Measurements from ENCODE around the gene VDR. TPM values are rescaled to one million over a fixed set of nuclear protein-coding genes. Genes with fewer than 3 reads are reported as not detected.

VDR gene
- polyA plus RNA-seq, 1 donor (not counting 4 experiments of a cell fraction or from before 2014, with no cell fraction given): 43.3 TPM

- H3K4me2 ChIP-seq (ENCODE audit: control insufficient read depth, extremely low read depth, insufficient read depth, low read depth, low read length): no peak overlapping the region
- no peak overlapping the region for H2AFZ ChIP-seq (ENCODE audit: control insufficient read depth, low read length)
- H4K20me1 ChIP-seq (ENCODE audit: control insufficient read depth, extremely low read depth, insufficient read depth, low read length): no peaks in the 10 kb centered on the region
- H3K4me1 ChIP-seq (ENCODE audit: control insufficient read depth, extremely low read depth, insufficient read depth, low read length): peaks cover 6% of the 10 kb centered on the region
- no peaks in the 10 kb centered on the region for H3K36me3 ChIP-seq (ENCODE audit: control insufficient read depth in 2 of 2, extremely low read depth in 1 of 2, insufficient read depth in 2 of 2, low read length in 2 of 2)
- H3K27me3 ChIP-seq (ENCODE audit: control insufficient read depth, extremely low read depth, insufficient read depth, low read length): peaks cover 4% of the 10 kb centered on the region
- FAIRE-seq (no peak), DNase-seq (ENCODE audit: low read depth, low spot score) (no peak)
- H3K9me3 ChIP-seq (ENCODE audit: control insufficient read depth, low read depth, low read length): no peaks in the 10 kb centered on the region
- TF ChIP-seq CTCF (optimal IDR thresholded peaks at IDR 0.05 in 1 of 3, IDR thresholded peaks at IDR 0.05 in 1 of 3, conservative IDR thresholded peaks at IDR 0.05 in 1 of 3; ENCODE audit: extremely low read depth in 1 of 3, insufficient read depth in 2 of 3, low read length in 3 of 3) (no peak), EZH2 (IDR thresholded peaks at IDR 0.05; ENCODE audit: low read length) (no peak)
- H3K9ac ChIP-seq (ENCODE audit: control insufficient read depth, extremely low read depth, insufficient read depth, low read length): no peak overlapping the region
- no peak overlapping the region for H3K27ac ChIP-seq (ENCODE audit: control insufficient read depth, insufficient read depth, low read length)
- H3K79me2 ChIP-seq (ENCODE audit: control insufficient read depth, insufficient read depth, low read length): no peaks in the 10 kb centered on the region
- no peak overlapping the region for H3K4me3 ChIP-seq (ENCODE audit: control insufficient read depth in 2 of 3, extremely low read depth in 1 of 3, insufficient read depth in 2 of 3, low read depth in 1 of 3, low read length in 3 of 3)
- dilution Hi-C loops (cut with MboI; ENCODE audit: extremely low pct_ligation_motif_present, low sequenced_read_pairs): no loop called here
- no peaks in the 10 kb centered on the region for H3K9me1 ChIP-seq (ENCODE audit: control insufficient read depth, extremely low read depth, insufficient read depth, low read length)
These were observed 30.4 kb upstream of the VDR start for GRCh38 chr12:47935184-47935583.

- Histone ChIP-seq H4K20me1 (ENCODE audit: control insufficient read depth, extremely low read depth, insufficient read depth, low read length) (no peaks in the 10 kb centered on the region), H3K79me2 (ENCODE audit: control insufficient read depth, insufficient read depth, low read length) (no peaks in the 10 kb centered on the region), H3K9ac (ENCODE audit: control insufficient read depth, extremely low read depth, insufficient read depth, low read length) (no peak overlapping the region), H3K4me3 (ENCODE audit: control insufficient read depth in 2 of 3, extremely low read depth in 1 of 3, insufficient read depth in 2 of 3, low read depth in 1 of 3, low read length in 3 of 3) (no peak overlapping the region), H3K27ac (ENCODE audit: control insufficient read depth, insufficient read depth, low read length) (no peak overlapping the region), H3K4me1 (ENCODE audit: control insufficient read depth, extremely low read depth, insufficient read depth, low read length) (no peaks in the 10 kb centered on the region), H3K9me3 (ENCODE audit: control insufficient read depth, low read depth, low read length) (no peaks in the 10 kb centered on the region), H3K9me1 (ENCODE audit: control insufficient read depth, extremely low read depth, insufficient read depth, low read length) (no peaks in the 10 kb centered on the region), H3K36me3 (ENCODE audit: control insufficient read depth in 2 of 2, extremely low read depth in 1 of 2, insufficient read depth in 2 of 2, low read length in 2 of 2) (no peaks in the 10 kb centered on the region), H3K27me3 (ENCODE audit: control insufficient read depth, extremely low read depth, insufficient read depth, low read length) (peaks cover 23% of the 10 kb centered on the region), H3K4me2 (ENCODE audit: control insufficient read depth, extremely low read depth, insufficient read depth, low read depth, low read length) (no peak overlapping the region), H2AFZ (ENCODE audit: control insufficient read depth, low read length) (no peak overlapping the region)
- dilution Hi-C loops (cut with MboI; ENCODE audit: extremely low pct_ligation_motif_present, low sequenced_read_pairs): no loop called here
- no peak for DNase-seq (ENCODE audit: low read depth, low spot score)
- FAIRE-seq: no peak
- TF ChIP-seq CTCF (optimal IDR thresholded peaks at IDR 0.05 in 1 of 3, IDR thresholded peaks at IDR 0.05 in 1 of 3, conservative IDR thresholded peaks at IDR 0.05 in 1 of 3; ENCODE audit: extremely low read depth in 1 of 3, insufficient read depth in 2 of 3, low read length in 3 of 3) (no peak), EZH2 (IDR thresholded peaks at IDR 0.05; ENCODE audit: low read length) (no peak)
These were observed 26.4 kb upstream of the VDR start for GRCh38 chr12:47931187-47931586.
